B cell (primary cell): ENCODE data around the gene FOLR3. TPM values are rescaled to one million over a fixed set of nuclear protein-coding genes. Genes with fewer than 3 reads are reported as not detected.

ENCODE experiments used
- ATAC-seq: fragments of 200-7000 bp; cut with Tn5 transposase; one replicate; pipeline ENCODE4 v1.10.0; 2021; ENCODE audit warnings: low read depth, mild to moderate bottlenecking, moderate number of reproducible peaks, moderate library complexity
- CTCF ChIA-PET: fragments of 350-600 bp; sonication (Branson Sonifier 250); formaldehyde crosslinking; loops from one replicate; lab custom pipeline; 2021; ENCODE audit warnings: antibody characterized with exemption, inconsistent platforms; lab: Charles Lee
- POLR2A ChIA-PET: fragments of 350-600 bp; sonication (Branson Sonifier 250); formaldehyde crosslinking; loops from one replicate; lab custom pipeline; 2021; ENCODE audit warnings: antibody characterized with exemption; lab: Charles Lee
- DNase-seq: peaks from one replicate; pipeline ENCODE4 v3.0.0; 2013
- H2AFZ ChIP-seq: 2 replicates; pipeline ENCODE4 v1.6.1; 2012; ENCODE audit warnings: mild to moderate bottlenecking, low read depth, low read length; ENCODE audit not compliant: insufficient read depth, poor library complexity, severe bottlenecking
- H3K27ac ChIP-seq, 2 donors: 1 replicate in 1 of 2; 2 replicates in 1 of 2; pipeline ENCODE4 v1.5.1; 2012 to 2013; ENCODE audit warnings: low read length in 2 of 2, mild to moderate bottlenecking in 2 of 2, moderate library complexity in 1 of 2
- H3K27me3 ChIP-seq, 4 experiments: fragments of 200-600 bp in 1 of 4; sonication (generic) in 1 of 4; replicated peaks in 1 of 4; 1 replicate in 2 of 4; 2 replicates in 2 of 4; pipeline versions ENCODE4 v1.6.1 to v1.7.0; 2013 to 2016; ENCODE audit warnings: low read length in 3 of 4, mild to moderate bottlenecking in 2 of 4, mixed read lengths in 1 of 4, moderate library complexity in 1 of 4; ENCODE audit not compliant: insufficient read depth in 4 of 4, control insufficient read depth in 3 of 4; ENCODE audit errors: control extremely low read depth in 1 of 4
- H3K36me3 ChIP-seq, 2 experiments: replicated peaks in 1 of 2; 1 replicate in 1 of 2; 2 replicates in 1 of 2; pipeline versions ENCODE4 v1.6.1 to v1.7.1; 2013; ENCODE audit warnings: low read length in 1 of 2; ENCODE audit not compliant: insufficient read depth in 2 of 2, control insufficient read depth in 1 of 2; ENCODE audit errors: control extremely low read depth in 1 of 2, extremely low read depth in 1 of 2
- H3K4me1 ChIP-seq, 2 donors: fragments of 200-600 bp in 1 of 2; sonication (generic) in 1 of 2; 1 replicate in 1 of 2; 2 replicates in 1 of 2; pipeline versions ENCODE4 v1.5.1 to v1.6.1; 2013 to 2017; ENCODE audit warnings: low read length in 2 of 2; ENCODE audit not compliant: control insufficient read depth in 2 of 2, insufficient read depth in 2 of 2
- H3K4me2 ChIP-seq: replicated peaks from 2 replicates; pipeline ENCODE3; 2012; ENCODE audit warnings: mild to moderate bottlenecking, low read depth, low read length; ENCODE audit not compliant: poor library complexity, severe bottlenecking
- H3K4me3 ChIP-seq, 5 experiments: fragments of 200-600 bp in 1 of 5; sonication (generic) in 1 of 5; 1 replicate in 3 of 5; 2 replicates in 2 of 5; pipeline versions ENCODE4 v1.5.1 to v1.7.0; 2011 to 2016; ENCODE audit warnings: low read length in 4 of 5, mild to moderate bottlenecking in 4 of 5, low read depth in 2 of 5, control low read depth in 1 of 5, moderate library complexity in 1 of 5; ENCODE audit not compliant: insufficient read depth in 1 of 5; ENCODE audit errors: control extremely low read depth in 1 of 5, extremely low read depth in 1 of 5
- H3K79me2 ChIP-seq: fragments of 200-600 bp; sonication (generic); one replicate; pipeline ENCODE4 v1.6.0; 2016; ENCODE audit warnings: low read length; ENCODE audit not compliant: control insufficient read depth, insufficient read depth
- H3K9ac ChIP-seq: fragments of 200-600 bp; sonication (generic); 2 replicates; pipeline ENCODE4 v1.6.1; 2017; ENCODE audit warnings: mild to moderate bottlenecking, low read length, moderate library complexity
- H3K9me3 ChIP-seq, 3 donors: one replicate each; pipeline versions ENCODE4 v1.6.1 to v1.7.1; 2013; ENCODE audit warnings: low read length in 2 of 3; ENCODE audit not compliant: control insufficient read depth in 2 of 3, insufficient read depth in 1 of 3; ENCODE audit errors: control extremely low read depth in 1 of 3
- H4K20me1 ChIP-seq: 2 replicates; pipeline ENCODE4 v1.6.0; 2012; ENCODE audit warnings: mild to moderate bottlenecking, low read length; ENCODE audit not compliant: insufficient read depth, control insufficient read depth, poor library complexity, severe bottlenecking
- H3K27ac Mint-ChIP-seq: one replicate; pipeline ENCODE4 v1.8.0; 2021; ENCODE audit warnings: mixed read lengths
- H3K27me3 Mint-ChIP-seq: one replicate; pipeline ENCODE4 v1.8.0; 2021; ENCODE audit warnings: mixed read lengths
- H3K4me1 Mint-ChIP-seq: one replicate; pipeline ENCODE4 v1.8.0; 2021; ENCODE audit warnings: mixed read lengths
- H3K4me3 Mint-ChIP-seq: one replicate; pipeline ENCODE4 v1.8.0; 2021; ENCODE audit warnings: mixed read lengths
- H3K9me3 Mint-ChIP-seq: one replicate; pipeline ENCODE4 v1.8.0; 2022; ENCODE audit warnings: mixed read lengths; ENCODE audit not compliant: insufficient read depth
- CTCF ChIP-seq: fragments of 200-600 bp; IDR thresholded peaks from one replicate; pipeline ENCODE4 v1.8.0; 2022; ENCODE audit warnings: antibody characterized with exemption, mild to moderate bottlenecking
- EZH2 ChIP-seq: IDR thresholded peaks from 2 replicates; pipeline ENCODE4 v1.6.1; 2012; ENCODE audit warnings: borderline replicate concordance, low read depth, mild to moderate bottlenecking, moderate library complexity, low read length; ENCODE audit not compliant: insufficient read depth, poor library complexity, severe bottlenecking
- WGBS: methylation state at CpG from one replicate; pipeline ENCODE4 v1.1.5; 2013; ENCODE audit warnings: missing lambda C conversion rate; ENCODE audit not compliant: insufficient coverage; 5-methylcytosine and 5-hydroxymethylcytosine counted together
- intact Hi-C: fragments of 100-400 bp; cut with micrococcal nuclease; formaldehyde crosslinking; loops from one replicate; pipeline ENCODE4 v1.10.0; 2022
- polyA plus RNA-seq: library from polyadenylated mRNA; depleted of rRNA; stranded (reverse); fragments of >200 nt; gene quantifications from 2 replicates; pipeline ENCODE4 v1.2.3, GENCODE V29; 2012
- total RNA-seq, 2 donors: library from RNA; stranded (reverse); fragments of 120-200 nt in 1 of 2; gene quantifications; 1 replicate in 1 of 2; 2 replicates in 1 of 2; pipeline versions ENCODE4 v1.2.3 to v1.2.4, GENCODE V29; 2013 to 2022

Gene FOLR3
- total and polyA plus RNA-seq, 2 donors (not counting 1 experiment from before 2014, with no cell fraction given) = 0.10 TPM; not detected in 1

GRCh38 chr11:72174302-72175070 lies 39.0 kb downstream of the FOLR3 start:
- H3K4me1 ChIP-seq = no peaks in the 10 kb centered on the region
- no peak overlapping the region for H3K27ac Mint-ChIP-seq
- no peaks in the 10 kb centered on the region for H4K20me1 ChIP-seq
- TF ChIP-seq EZH2 = no peak
- TF ChIP-seq CTCF = no peak
- no peak overlapping the region for H2AFZ ChIP-seq
- H3K79me2 ChIP-seq = no peaks in the 10 kb centered on the region
- peaks cover 0 to 16% (median 0%) of the 10 kb centered on the region in 4 experiments for H3K27me3 ChIP-seq
- ATAC-seq (no peak), DNase-seq (no peak)
- 91% methylated on average over 6 of the region's 8 CpGs for WGBS
- ChIA-PET CTCF (interaction anchor here (1.7 kb wide), 1 partner anchor 9 kb away, joined by 7 read pairs; no protein-coding TSS in a partner anchor), POLR2A (no interaction called here)
- H3K9ac ChIP-seq = no peak overlapping the region
- no peaks in the 10 kb centered on the region for H3K4me1 Mint-ChIP-seq
- H3K27me3 Mint-ChIP-seq = peaks cover 12% of the 10 kb centered on the region
- no peak overlapping the region for H3K4me3 ChIP-seq
- H3K36me3 ChIP-seq = no peaks in the 10 kb centered on the region
- no peak overlapping the region for H3K4me2 ChIP-seq
- no peaks in the 10 kb centered on the region for H3K9me3 Mint-ChIP-seq
- intact Hi-C loops = no loop called here
- no peak overlapping the region for H3K27ac ChIP-seq
- H3K4me3 Mint-ChIP-seq = no peak overlapping the region
- H3K9me3 ChIP-seq = no peaks in the 10 kb centered on the region

GRCh38 chr11:72177656-72178055 lies 42.1 kb downstream of the FOLR3 start:
- DNase-seq (no peak), ATAC-seq (no peak)
- Histone ChIP-seq H3K4me2 (no peak overlapping the region), H3K79me2 (no peaks in the 10 kb centered on the region), H3K4me3 (no peak overlapping the region), H2AFZ (no peak overlapping the region), H3K27ac (no peak overlapping the region), H3K36me3 (no peaks in the 10 kb centered on the region), H4K20me1 (no peaks in the 10 kb centered on the region), H3K9ac (no peak overlapping the region), H3K9me3 (no peaks in the 10 kb centered on the region), H3K27me3 (peaks cover 0 to 16% (median 1%) of the 10 kb centered on the region in 4 experiments), H3K4me1 (no peaks in the 10 kb centered on the region)
- H3K4me1 Mint-ChIP-seq = no peaks in the 10 kb centered on the region
- intact Hi-C loops = no loop called here
- ChIA-PET POLR2A (no interaction called here), CTCF (interaction anchor here (0.6 to 1.2 kb wide), 2 partner anchors 34 to 233 kb away, joined by 4 read pairs; no protein-coding TSS in a partner anchor)
- no peak overlapping the region for H3K4me3 Mint-ChIP-seq
- peaks cover 25% of the 10 kb centered on the region for H3K27me3 Mint-ChIP-seq
- TF ChIP-seq CTCF (no peak), EZH2 (no peak)
- H3K9me3 Mint-ChIP-seq = no peaks in the 10 kb centered on the region
- H3K27ac Mint-ChIP-seq = no peak overlapping the region
- 68% methylated on average over 4 of the region's 6 CpGs for WGBS
